ENCODE measurements around the gene ASCL5.

GRCh38 chr1:201112173-201112731 lies 14.7 kb downstream of the ASCL5 start, which contains the start of gene CACNA1S:
- TF ChIP-seq POLR2A (IDR thresholded peaks at IDR 0.05; ENCODE audit: low read length) (no peak), GATA1 (IDR thresholded peaks at IDR 0.05; ENCODE audit: low read depth, low read length) (no peak)

Data from erythroblast (primary cell).